Astrocyte (in vitro differentiated cells and primary cell): ENCODE results near the gene TSFM.

ENCODE experiments used
- EZH2 ChIP-seq: IDR thresholded peaks from 2 replicates; pipeline ENCODE4 v1.6.1; 2012; ENCODE audit warnings: mild to moderate bottlenecking, low read length, inconsistent platforms; ENCODE audit not compliant: insufficient read depth
- TF ChIP-seq, protein P1 (sequence below): IDR thresholded peaks from 2 replicates; pipeline ENCODE4 v1.5.1; 2011; ENCODE audit warnings: low read depth, mild to moderate bottlenecking, inconsistent platforms, low read length, moderate library complexity; ENCODE audit not compliant: insufficient read depth

DNA sequence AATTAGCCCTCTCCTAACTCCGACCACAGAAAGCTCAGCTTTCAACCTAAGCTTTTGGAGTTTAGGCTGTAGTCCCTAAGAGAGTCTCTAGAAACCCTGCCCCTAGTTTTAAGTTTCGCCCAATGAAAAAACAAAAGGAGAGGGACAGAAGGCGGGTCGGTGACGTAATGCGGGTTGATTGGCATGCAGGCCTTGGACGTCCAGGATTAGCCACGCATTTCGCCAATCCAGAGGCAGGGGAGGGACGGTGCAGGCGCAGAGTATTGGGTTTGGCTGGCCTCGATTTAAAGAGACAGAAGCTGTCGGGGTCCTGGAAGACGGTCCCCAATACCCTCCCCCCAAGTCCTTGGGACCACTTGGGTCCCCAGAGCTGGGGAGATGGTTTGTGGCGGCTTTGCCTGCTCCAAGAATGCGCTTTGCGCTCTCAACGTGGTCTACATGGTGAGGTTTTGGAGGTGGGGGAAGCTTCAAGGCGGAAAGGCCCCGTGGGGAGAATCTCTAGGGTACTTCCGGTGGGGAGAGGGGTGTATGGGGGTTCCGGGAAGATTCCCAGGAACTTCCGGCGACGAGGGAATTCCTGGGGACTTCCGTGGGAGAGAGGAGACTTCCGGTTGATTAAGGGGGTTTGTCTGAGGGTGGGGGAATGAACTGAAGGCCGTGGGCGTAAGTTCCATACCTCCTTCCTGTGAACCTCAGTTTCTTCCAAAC, 37.7 kb upstream of the TSFM start, which contains the start of gene TSPAN31:
- TF ChIP-seq, protein P1, sequence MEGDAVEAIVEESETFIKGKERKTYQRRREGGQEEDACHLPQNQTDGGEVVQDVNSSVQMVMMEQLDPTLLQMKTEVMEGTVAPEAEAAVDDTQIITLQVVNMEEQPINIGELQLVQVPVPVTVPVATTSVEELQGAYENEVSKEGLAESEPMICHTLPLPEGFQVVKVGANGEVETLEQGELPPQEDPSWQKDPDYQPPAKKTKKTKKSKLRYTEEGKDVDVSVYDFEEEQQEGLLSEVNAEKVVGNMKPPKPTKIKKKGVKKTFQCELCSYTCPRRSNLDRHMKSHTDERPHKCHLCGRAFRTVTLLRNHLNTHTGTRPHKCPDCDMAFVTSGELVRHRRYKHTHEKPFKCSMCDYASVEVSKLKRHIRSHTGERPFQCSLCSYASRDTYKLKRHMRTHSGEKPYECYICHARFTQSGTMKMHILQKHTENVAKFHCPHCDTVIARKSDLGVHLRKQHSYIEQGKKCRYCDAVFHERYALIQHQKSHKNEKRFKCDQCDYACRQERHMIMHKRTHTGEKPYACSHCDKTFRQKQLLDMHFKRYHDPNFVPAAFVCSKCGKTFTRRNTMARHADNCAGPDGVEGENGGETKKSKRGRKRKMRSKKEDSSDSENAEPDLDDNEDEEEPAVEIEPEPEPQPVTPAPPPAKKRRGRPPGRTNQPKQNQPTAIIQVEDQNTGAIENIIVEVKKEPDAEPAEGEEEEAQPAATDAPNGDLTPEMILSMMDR: no peak
- TF ChIP-seq EZH2: no peak
